Adipose tissue (tissue), 3 donors: ENCODE measurements around the gene KRT28. TPM values are rescaled to one million over a fixed set of nuclear protein-coding genes. Genes with fewer than 3 reads are reported as not detected.
"Not testable (repeated sequence)": the region's sequence is repeated elsewhere in the genome, so short reads cannot be mapped to it uniquely, and the experiment has no call there.

Experiments
- H3K27ac ChIP-seq: one replicate; pipeline ENCODE4 v1.5.1; 2013; ENCODE audit warnings: low read depth, low read length
- WGBS, 3 donors: extraction: QIAGEN DNeasy Blood & Tissue Kit; methylation state at CpG; one replicate each; pipeline ENCODE4 v1.1.7; 2013; 5-methylcytosine and 5-hydroxymethylcytosine counted together
- polyA plus RNA-seq, 3 donors: library from polyadenylated mRNA; stranded (reverse); fragments of 200-250 nt; gene quantifications; one replicate each; pipeline ENCODE4 v1.2.3, GENCODE V29; 2013
- donor health status: healthy with polysubstance abuse.
- donor health status: Bipolar disorder and iron deficiency.
- donor health status: healthy.

Gene KRT28
- polyA plus RNA-seq, 3 donors: not detected

DNA sequence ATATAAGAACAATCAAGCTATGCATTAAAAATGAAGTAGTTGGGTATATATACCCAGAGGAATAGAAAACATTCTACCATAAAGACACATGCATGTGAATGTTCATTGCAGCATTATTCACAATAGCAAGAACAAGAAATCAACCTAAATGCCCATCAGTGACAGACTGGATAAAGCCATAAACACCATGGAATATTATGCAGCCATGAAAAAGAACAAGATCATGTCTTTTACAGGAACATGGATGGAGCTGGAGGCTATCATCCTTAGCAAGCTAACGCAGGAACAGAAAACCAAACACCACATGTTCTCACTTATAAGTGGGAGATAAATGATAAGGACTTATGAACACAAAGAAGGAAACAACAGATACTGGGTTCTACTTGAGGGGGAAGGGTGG, 51.1 kb downstream of the KRT28 start:
- H3K27ac ChIP-seq: not testable (repeated sequence)
- 62 to 84% (median 78%) methylated on average over 1 of the region's 1 CpG for WGBS, 3 donors

Other genes with a start within 250 kb of the KRT28 start
- 1 to 10 TPM in 2 of 3 donors, under 1 TPM in 1; 0.56 to 2.8 (median 1.7) TPM for gene CCR7, start 234.5 kb downstream of the KRT28 start, polyA plus RNA-seq
- gene SMARCE1, start 152.1 kb downstream of the KRT28 start, polyA plus RNA-seq: 10 to 100 TPM; 34.8 to 98.0 (median 68.4) TPM
- 10 to 100 TPM in 1 of 3 donors, under 1 TPM in 2; 0.77 to 15.9 (median 0.98) TPM for gene KRT222, start 134.8 kb downstream of the KRT28 start, polyA plus RNA-seq
- under 1 TPM; 0.03 to 0.79 (median 0.22) TPM for gene KRT24, start 96.2 kb downstream of the KRT28 start, polyA plus RNA-seq
- gene KRT25, start 44.6 kb downstream of the KRT28 start, polyA plus RNA-seq: not detected
- gene KRT26, start 27.8 kb downstream of the KRT28 start, polyA plus RNA-seq: not detected
- gene KRT27, start 17.4 kb downstream of the KRT28 start, polyA plus RNA-seq: 1 to 10 TPM in 1 of 3 donors, under 1 TPM in 1, not detected in 1; 0.15 to 2.9 TPM
- 10 to 100 TPM; 18.1 to 46.3 (median 35.0) TPM for gene KRT10, start 22.7 kb upstream of the KRT28 start, polyA plus RNA-seq
- not detected for gene KRT12, start 67.3 kb upstream of the KRT28 start, polyA plus RNA-seq
- 1 to 10 TPM in 1 of 3 donors, under 1 TPM in 2; 0.03 to 6.9 (median 0.22) TPM for gene KRT20, start 85.3 kb upstream of the KRT28 start, polyA plus RNA-seq
- gene KRT23, start 137.7 kb upstream of the KRT28 start, polyA plus RNA-seq: 1 to 10 TPM in 1 of 3 donors, under 1 TPM in 2; 0.61 to 1.8 (median 0.89) TPM
- gene KRT39, start 167.0 kb upstream of the KRT28 start, polyA plus RNA-seq: under 1 TPM in 1 of 3 donors, not detected in 2; 0.06 TPM
- gene KRT40, start 184.4 kb upstream of the KRT28 start, polyA plus RNA-seq: under 1 TPM in 1 of 3 donors, not detected in 2; 0.15 TPM
- not detected for gene KRTAP3-3, start 194.2 kb upstream of the KRT28 start, polyA plus RNA-seq
- not detected for gene KRTAP3-2, start 199.9 kb upstream of the KRT28 start, polyA plus RNA-seq
- not detected for gene KRTAP3-1, start 209.2 kb upstream of the KRT28 start, polyA plus RNA-seq
- gene KRTAP1-5, start 227.2 kb upstream of the KRT28 start, polyA plus RNA-seq: under 1 TPM in 1 of 3 donors, not detected in 2; 0.07 TPM
- not detected for gene KRTAP1-4, start 230.2 kb upstream of the KRT28 start, polyA plus RNA-seq
- gene KRTAP1-3, start 234.9 kb upstream of the KRT28 start, polyA plus RNA-seq: not detected
- gene KRTAP1-1, start 241.5 kb upstream of the KRT28 start, polyA plus RNA-seq: not detected
- gene KRTAP2-1, start 247.4 kb upstream of the KRT28 start, polyA plus RNA-seq: not detected